ENCODE results near the gene CAMK2D.

The CAMK2D gene

DNA sequence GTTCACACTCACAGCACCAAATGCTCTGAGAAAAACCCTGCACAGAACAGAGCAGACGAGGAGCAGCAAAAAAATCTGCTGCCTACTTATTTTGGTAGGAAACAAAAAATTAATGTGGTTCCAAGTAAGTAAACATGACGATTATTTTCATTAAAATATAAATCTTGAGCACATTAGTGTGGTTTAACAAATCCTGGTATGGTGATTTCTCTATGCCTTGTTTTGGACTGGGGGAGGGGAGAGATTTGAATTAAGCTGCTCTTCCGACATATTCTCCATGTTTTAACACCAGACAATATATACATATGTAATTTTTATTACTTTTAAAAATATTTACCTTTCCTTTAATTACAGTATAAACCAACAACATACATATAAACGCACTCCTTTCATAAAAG is 1.8 kb downstream of the CAMK2D start:
- H3K9ac ChIP-seq (ENCODE audit: low read depth, low read length, poor library complexity) = no peak overlapping the region
- H3K27me3 ChIP-seq (ENCODE audit: control insufficient read depth in 3 of 3, insufficient read depth in 3 of 3, low read depth in 1 of 3, low read length in 3 of 3) = no peaks in the 10 kb centered on the region
- WGBS, 2 donors (ENCODE audit: extremely low coverage in 2 of 2, insufficient read length in 2 of 2, insufficient replicate concordance in 1 of 2) = 71% methylated on average over 1 of the region's 4 CpGs; no CpG with 5 or more reads in 1 of the 2 donors
- H3K9me3 ChIP-seq (replicated peaks in 1 of 2; ENCODE audit: control insufficient read depth in 2 of 2, insufficient read depth in 1 of 2, low read depth in 1 of 2, low read length in 2 of 2) = no peaks in the 10 kb centered on the region
- no peak overlapping the region for H3K23ac ChIP-seq (ENCODE audit: low read depth, low read length, poor library complexity)
- H2BK12ac ChIP-seq (ENCODE audit: low read length) = no peak overlapping the region
- H3K79me1 ChIP-seq (ENCODE audit: low read depth, low read length) = peaks cover 8% of the 10 kb centered on the region
- H3K4ac ChIP-seq (ENCODE audit: low read length) = no peak overlapping the region
- no peak overlapping the region for H4K91ac ChIP-seq (ENCODE audit: low read depth, low read length, poor library complexity)
- peaks cover 0 to 5% of the 10 kb centered on the region in 2 donors for H3K36me3 ChIP-seq (replicated peaks in 1 of 2; ENCODE audit: control insufficient read depth in 2 of 2, insufficient read depth in 2 of 2, low read length in 2 of 2)
- H4K8ac ChIP-seq (ENCODE audit: low read depth, low read length) = no peak overlapping the region
- H2AFZ ChIP-seq (ENCODE audit: low read length) = peak overlapping the region; percentile 89
- no peak overlapping the region for H2BK120ac ChIP-seq (ENCODE audit: low read depth, low read length)
- H3K27ac ChIP-seq (replicated peaks; ENCODE audit: low read length) = no peak overlapping the region
- no peak overlapping the region for H2BK5ac ChIP-seq (ENCODE audit: low read length)
- H3K4me2 ChIP-seq (ENCODE audit: insufficient read depth, low read length, poor library complexity, severe bottlenecking) = peak overlapping the region; percentile 96
- no peak overlapping the region for H2AK5ac ChIP-seq (ENCODE audit: low read depth, low read length)
- no peak overlapping the region for H3K14ac ChIP-seq (ENCODE audit: low read length)
- no peak for DNase-seq (ENCODE audit: low spot score)
- peak overlapping the region; percentile 90 to 99 for H3K4me3 ChIP-seq (ENCODE audit: low read length in 2 of 2)
- H2BK15ac ChIP-seq (ENCODE audit: low read length) = no peak overlapping the region
- peaks cover 0 to 28% of the 10 kb centered on the region in 2 donors for H3K4me1 ChIP-seq (ENCODE audit: control insufficient read depth in 2 of 2, insufficient read depth in 1 of 2, low read depth in 1 of 2, low read length in 2 of 2)
- H3K18ac ChIP-seq (ENCODE audit: low read length) = no peak overlapping the region

DNA sequence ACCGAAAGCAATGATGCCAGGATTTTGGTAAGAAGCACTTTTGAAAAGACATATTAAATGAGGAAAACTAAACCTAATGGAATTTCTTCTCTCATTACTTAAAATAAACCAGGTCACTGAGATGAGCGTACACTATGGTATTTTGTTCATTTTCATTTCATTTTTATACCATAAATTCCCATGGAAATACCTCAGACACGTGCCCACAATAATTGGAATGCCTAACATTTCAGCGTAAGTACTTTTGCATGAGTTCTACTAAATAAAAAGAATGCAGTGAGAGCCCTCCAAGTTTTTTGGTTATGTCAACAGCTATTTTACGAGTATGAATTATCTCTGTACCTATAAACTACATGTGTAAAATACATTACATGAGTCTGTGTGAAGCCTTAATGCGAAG is 3.2 kb downstream of the CAMK2D start:
- Histone ChIP-seq H4K91ac (ENCODE audit: low read depth, low read length, poor library complexity) (no peak overlapping the region), H3K4me3 (ENCODE audit: low read length in 2 of 2) (no peak overlapping the region), H3K18ac (ENCODE audit: low read length) (no peak overlapping the region)

DNA sequence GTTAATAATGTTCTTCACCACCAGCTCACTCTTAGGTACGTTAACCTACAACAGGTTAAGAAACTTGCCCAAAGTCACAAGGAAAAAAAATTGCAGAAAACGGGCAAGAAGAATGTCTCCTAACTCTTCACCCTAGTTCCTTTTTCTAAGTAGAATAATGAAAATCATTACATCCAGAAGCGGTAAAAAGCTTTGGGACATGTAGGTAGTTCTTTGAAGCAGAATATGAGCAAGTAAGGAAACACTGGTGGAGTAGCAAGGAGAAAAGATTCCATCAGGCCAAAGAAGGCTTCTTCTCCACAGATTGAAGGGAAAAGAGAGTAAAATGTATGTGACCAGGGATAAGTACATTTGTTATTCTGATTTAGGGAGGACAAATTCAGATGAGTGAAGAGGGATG is 4.1 kb downstream of the CAMK2D start:
- no peak overlapping the region for H2BK5ac ChIP-seq (ENCODE audit: low read length)
- no peaks in the 10 kb centered on the region for H3K9me3 ChIP-seq (replicated peaks in 1 of 2; ENCODE audit: control insufficient read depth in 2 of 2, insufficient read depth in 1 of 2, low read depth in 1 of 2, low read length in 2 of 2)
- no peak overlapping the region for H3K27ac ChIP-seq (replicated peaks; ENCODE audit: low read length)
- no peak overlapping the region for H3K9ac ChIP-seq (ENCODE audit: low read depth, low read length, poor library complexity)
- H3K4ac ChIP-seq (ENCODE audit: low read length) = no peak overlapping the region
- H3K23ac ChIP-seq (ENCODE audit: low read depth, low read length, poor library complexity) = no peak overlapping the region
- no peak overlapping the region for H3K4me3 ChIP-seq (ENCODE audit: low read length in 2 of 2)
- no peak overlapping the region for H4K8ac ChIP-seq (ENCODE audit: low read depth, low read length)
- H2AFZ ChIP-seq (ENCODE audit: low read length) = no peak overlapping the region
- no peak overlapping the region for H3K14ac ChIP-seq (ENCODE audit: low read length)
- H3K4me2 ChIP-seq (ENCODE audit: insufficient read depth, low read length, poor library complexity, severe bottlenecking) = no peak overlapping the region
- peaks cover 8% of the 10 kb centered on the region for H3K79me1 ChIP-seq (ENCODE audit: low read depth, low read length)
- H3K18ac ChIP-seq (ENCODE audit: low read length) = no peak overlapping the region
- DNase-seq (ENCODE audit: low spot score) = no peak
- H3K27me3 ChIP-seq (ENCODE audit: control insufficient read depth in 3 of 3, insufficient read depth in 3 of 3, low read depth in 1 of 3, low read length in 3 of 3) = no peaks in the 10 kb centered on the region
- peaks cover 0 to 25% of the 10 kb centered on the region in 2 donors for H3K4me1 ChIP-seq (ENCODE audit: control insufficient read depth in 2 of 2, insufficient read depth in 1 of 2, low read depth in 1 of 2, low read length in 2 of 2)
- no peak overlapping the region for H2BK12ac ChIP-seq (ENCODE audit: low read length)
- no peak overlapping the region for H4K91ac ChIP-seq (ENCODE audit: low read depth, low read length, poor library complexity)
- H2BK15ac ChIP-seq (ENCODE audit: low read length) = no peak overlapping the region
- no CpG with 5 or more reads among the region's 3 CpGs for WGBS, 2 donors (ENCODE audit: extremely low coverage in 2 of 2, insufficient read length in 2 of 2, insufficient replicate concordance in 1 of 2)
- H2BK120ac ChIP-seq (ENCODE audit: low read depth, low read length) = no peak overlapping the region
- no peak overlapping the region for H2AK5ac ChIP-seq (ENCODE audit: low read depth, low read length)
- H3K36me3 ChIP-seq (replicated peaks in 1 of 2; ENCODE audit: control insufficient read depth in 2 of 2, insufficient read depth in 2 of 2, low read length in 2 of 2) = peaks cover 0 to 16% of the 10 kb centered on the region in 2 donors

More for the DNA sequence above, 3.2 kb downstream of the CAMK2D start:
- Histone ChIP-seq H3K36me3 (replicated peaks in 1 of 2; ENCODE audit: control insufficient read depth in 2 of 2, insufficient read depth in 2 of 2, low read length in 2 of 2) (peaks cover 0 to 12% of the 10 kb centered on the region in 2 donors), H2BK5ac (ENCODE audit: low read length) (no peak overlapping the region), H3K4me1 (ENCODE audit: control insufficient read depth in 2 of 2, insufficient read depth in 1 of 2, low read depth in 1 of 2, low read length in 2 of 2) (peaks cover 0 to 28% of the 10 kb centered on the region in 2 donors), H3K23ac (ENCODE audit: low read depth, low read length, poor library complexity) (no peak overlapping the region), H3K4me2 (ENCODE audit: insufficient read depth, low read length, poor library complexity, severe bottlenecking) (no peak overlapping the region), H2BK15ac (ENCODE audit: low read length) (no peak overlapping the region), H2BK12ac (ENCODE audit: low read length) (no peak overlapping the region), H2AFZ (ENCODE audit: low read length) (no peak overlapping the region), H2BK120ac (ENCODE audit: low read depth, low read length) (no peak overlapping the region), H3K27me3 (ENCODE audit: control insufficient read depth in 3 of 3, insufficient read depth in 3 of 3, low read depth in 1 of 3, low read length in 3 of 3) (no peaks in the 10 kb centered on the region), H3K4ac (ENCODE audit: low read length) (no peak overlapping the region), H3K14ac (ENCODE audit: low read length) (no peak overlapping the region), H3K27ac (replicated peaks; ENCODE audit: low read length) (no peak overlapping the region), H3K9me3 (replicated peaks in 1 of 2; ENCODE audit: control insufficient read depth in 2 of 2, insufficient read depth in 1 of 2, low read depth in 1 of 2, low read length in 2 of 2) (no peaks in the 10 kb centered on the region), H2AK5ac (ENCODE audit: low read depth, low read length) (no peak overlapping the region), H3K79me1 (ENCODE audit: low read depth, low read length) (peaks cover 8% of the 10 kb centered on the region), H3K9ac (ENCODE audit: low read depth, low read length, poor library complexity) (no peak overlapping the region), H4K8ac (ENCODE audit: low read depth, low read length) (no peak overlapping the region)
- WGBS, 2 donors (ENCODE audit: extremely low coverage in 2 of 2, insufficient read length in 2 of 2, insufficient replicate concordance in 1 of 2) = no CpG with 5 or more reads among the region's 6 CpGs
- no peak for DNase-seq (ENCODE audit: low spot score)

DNA sequence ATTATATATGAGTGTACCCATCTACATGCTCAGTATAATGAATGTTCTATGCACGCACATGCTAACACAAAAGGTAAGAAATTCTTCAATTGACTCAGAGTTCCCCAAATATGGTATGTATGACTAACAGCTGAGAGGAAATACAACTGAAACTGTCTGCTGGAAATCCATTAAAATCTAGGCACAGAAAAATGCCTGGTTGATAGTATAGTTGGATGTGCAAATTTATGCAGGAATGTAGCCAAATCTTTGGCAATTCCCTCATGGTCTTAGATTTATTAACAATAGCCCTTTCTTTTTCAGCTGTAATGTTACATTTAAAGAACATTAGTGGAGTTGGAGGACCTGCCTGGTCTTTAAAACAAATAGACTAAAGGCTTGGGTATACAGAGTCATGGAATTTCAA is 5.5 kb downstream of the CAMK2D start:
- DNase-seq (ENCODE audit: low spot score) = no peak
- Histone ChIP-seq H3K18ac (ENCODE audit: low read length) (no peak overlapping the region), H2BK5ac (ENCODE audit: low read length) (no peak overlapping the region), H3K27ac (replicated peaks; ENCODE audit: low read length) (no peak overlapping the region), H3K4me3 (ENCODE audit: low read length in 2 of 2) (no peak overlapping the region), H3K36me3 (replicated peaks in 1 of 2; ENCODE audit: control insufficient read depth in 2 of 2, insufficient read depth in 2 of 2, low read length in 2 of 2) (peaks cover 0 to 20% of the 10 kb centered on the region in 2 donors), H3K27me3 (ENCODE audit: control insufficient read depth in 3 of 3, insufficient read depth in 3 of 3, low read depth in 1 of 3, low read length in 3 of 3) (no peaks in the 10 kb centered on the region), H3K14ac (ENCODE audit: low read length) (no peak overlapping the region), H2BK12ac (ENCODE audit: low read length) (no peak overlapping the region), H3K23ac (ENCODE audit: low read depth, low read length, poor library complexity) (no peak overlapping the region), H2BK15ac (ENCODE audit: low read length) (no peak overlapping the region), H4K91ac (ENCODE audit: low read depth, low read length, poor library complexity) (no peak overlapping the region), H2AFZ (ENCODE audit: low read length) (no peak overlapping the region), H2BK120ac (ENCODE audit: low read depth, low read length) (no peak overlapping the region), H3K4ac (ENCODE audit: low read length) (no peak overlapping the region), H3K9me3 (replicated peaks in 1 of 2; ENCODE audit: control insufficient read depth in 2 of 2, insufficient read depth in 1 of 2, low read depth in 1 of 2, low read length in 2 of 2) (peaks cover 0 to under 1% of the 10 kb centered on the region in 2 donors), H4K8ac (ENCODE audit: low read depth, low read length) (no peak overlapping the region), H3K9ac (ENCODE audit: low read depth, low read length, poor library complexity) (no peak overlapping the region), H3K4me2 (ENCODE audit: insufficient read depth, low read length, poor library complexity, severe bottlenecking) (no peak overlapping the region), H3K79me1 (ENCODE audit: low read depth, low read length) (peaks cover 7% of the 10 kb centered on the region), H2AK5ac (ENCODE audit: low read depth, low read length) (no peak overlapping the region), H3K4me1 (ENCODE audit: control insufficient read depth in 2 of 2, insufficient read depth in 1 of 2, low read depth in 1 of 2, low read length in 2 of 2) (peaks cover 0 to 25% of the 10 kb centered on the region in 2 donors)
- no CpG with 5 or more reads among the region's 1 CpG for WGBS, 2 donors (ENCODE audit: extremely low coverage in 2 of 2, insufficient read length in 2 of 2, insufficient replicate concordance in 1 of 2)
